ENCODE results near the gene HSD17B12.
"Not testable (repeated sequence)": the region's sequence is repeated elsewhere in the genome, so short reads cannot be mapped to it uniquely, and the experiment has no call there.

HSD17B12 gene

GRCh38 chr11:43680521-43681400, at the start of gene HSD17B12:
HSD17B12 (plus strand) TSS chr11:43680738; CDS start chr11:43680828, 90 bp downstream.
- peak; percentile 99 for DNase-seq

- no peak for DNase-seq
Measured at GRCh38 chr11:43631732-43632131, 48.8 kb upstream of the HSD17B12 start.

- DNase-seq, result peak; percentile 54
Measured at GRCh38 chr11:43632181-43632580, 48.4 kb upstream of the HSD17B12 start.

GRCh38 chr11:43638717-43639116, 41.8 kb upstream of the HSD17B12 start:
- DNase-seq, result no peak

GRCh38 chr11:43639224-43639623, 41.3 kb upstream of the HSD17B12 start:
- no peak for DNase-seq

- no peak for DNase-seq
Measured at GRCh38 chr11:43639920-43640319, 40.6 kb upstream of the HSD17B12 start.

GRCh38 chr11:43643898-43644620, 36.5 kb upstream of the HSD17B12 start:
- DNase-seq, result peak; percentile 87

GRCh38 chr11:43644621-43645299, 35.8 kb upstream of the HSD17B12 start:
- DNase-seq, result no peak

GRCh38 chr11:43646767-43647166, 33.8 kb upstream of the HSD17B12 start:
- DNase-seq, result no peak

- DNase-seq, result no peak
Measured at GRCh38 chr11:43648888-43649287, 31.6 kb upstream of the HSD17B12 start.

GRCh38 chr11:43649501-43649900, 31.0 kb upstream of the HSD17B12 start:
- no peak for DNase-seq

- no peak for DNase-seq
Measured at GRCh38 chr11:43649921-43650320, 30.6 kb upstream of the HSD17B12 start.

- not testable (repeated sequence) for DNase-seq
Measured at GRCh38 chr11:43663018-43663417, 17.5 kb upstream of the HSD17B12 start.

- DNase-seq, result no peak
Measured at GRCh38 chr11:43664295-43664694, 16.2 kb upstream of the HSD17B12 start.

GRCh38 chr11:43671284-43671683, 9.3 kb upstream of the HSD17B12 start:
- DNase-seq, result not testable (repeated sequence)

- DNase-seq, result no peak
Measured at GRCh38 chr11:43674560-43674959, 6.0 kb upstream of the HSD17B12 start.

GRCh38 chr11:43676933-43677332, 3.6 kb upstream of the HSD17B12 start:
- DNase-seq, result no peak

GRCh38 chr11:43681401-43681942, 934 bp downstream of the HSD17B12 start:
- no peak for DNase-seq

- not testable (repeated sequence) for DNase-seq
Measured at GRCh38 chr11:43682081-43682480, 1.5 kb downstream of the HSD17B12 start.

- DNase-seq, result no peak
Measured at GRCh38 chr11:43685440-43685839, 4.9 kb downstream of the HSD17B12 start.

- no peak for DNase-seq
Measured at GRCh38 chr11:43686207-43686606, 5.7 kb downstream of the HSD17B12 start.

GRCh38 chr11:43687120-43687791, 6.7 kb downstream of the HSD17B12 start:
- peak; percentile 73 for DNase-seq

- DNase-seq, result no peak
Measured at GRCh38 chr11:43688394-43688793, 7.9 kb downstream of the HSD17B12 start.
